G401 (cell line): ENCODE measurements around the gene PPP3CA. TPM values are rescaled to one million over a fixed set of nuclear protein-coding genes. Genes with fewer than 3 reads are reported as not detected.
A peak's percentile ranks its signal among the peaks of the same experiment; 100 is the strongest.
"Not testable (repeated sequence)": the region's sequence is repeated elsewhere in the genome, so short reads cannot be mapped to it uniquely, and the experiment has no call there.

Source experiments
- DNase-seq: peaks from one replicate; pipeline ENCODE4 v3.0.0-alpha.2; 2015; ENCODE audit warnings: low spot score
- in situ Hi-C: cut with HindIII; loops from 2 replicates; pipeline ENCODE4 v1.10.0; 2016; ENCODE audit warnings: low sequenced_read_pairs, mixed read lengths
- total RNA-seq: library from RNA; depleted of rRNA; stranded (reverse); fragments of >200 nt; shearing (Covaris generic); gene quantifications from 2 replicates; pipeline ENCODE4 v1.2.3, GENCODE V29; 2014

The PPP3CA gene
- total RNA-seq, 1 experiment from 2014 or later: 0.75 TPM

- peak; percentile 93 for DNase-seq
Measured at GRCh38 chr4:101191302-101192098, 155.8 kb downstream of the PPP3CA start.

GRCh38 chr4:101190751-101191150 is 156.6 kb downstream of the PPP3CA start:
- in situ Hi-C loops: no loop called here
- DNase-seq: no peak

More at GRCh38 chr4:101191302-101192098, 155.8 kb downstream of the PPP3CA start:
- in situ Hi-C loops: no loop called here

- in situ Hi-C loops: no loop called here
- no peak for DNase-seq
Measured at GRCh38 chr4:101188906-101189305, 158.4 kb downstream of the PPP3CA start.

- in situ Hi-C loops: no loop called here
- DNase-seq: no peak
Measured at GRCh38 chr4:101187841-101188240, 159.5 kb downstream of the PPP3CA start.

GRCh38 chr4:101186567-101187184 is 160.7 kb downstream of the PPP3CA start:
- DNase-seq: no peak
- in situ Hi-C loops: no loop called here

- no peak for DNase-seq
- in situ Hi-C loops: no loop called here
Measured at GRCh38 chr4:101184668-101185067, 162.7 kb downstream of the PPP3CA start.

GRCh38 chr4:101183666-101184373 is 163.5 kb downstream of the PPP3CA start:
- no peak for DNase-seq
- in situ Hi-C loops: no loop called here

GRCh38 chr4:101183221-101183620 is 164.1 kb downstream of the PPP3CA start:
- in situ Hi-C loops: no loop called here
- no peak for DNase-seq

- in situ Hi-C loops, DNase-seq: not testable (repeated sequence)
Measured at GRCh38 chr4:101182688-101183087, 164.6 kb downstream of the PPP3CA start.

- DNase-seq: no peak
- in situ Hi-C loops: no loop called here
Measured at GRCh38 chr4:101178731-101179130, 168.6 kb downstream of the PPP3CA start.

- in situ Hi-C loops: no loop called here
- no peak for DNase-seq
Measured at GRCh38 chr4:101177154-101177553, 170.2 kb downstream of the PPP3CA start.

- in situ Hi-C loops: no loop called here
- DNase-seq: no peak
Measured at GRCh38 chr4:101175896-101176676, 171.2 kb downstream of the PPP3CA start.

GRCh38 chr4:101174679-101175345 is 172.5 kb downstream of the PPP3CA start:
- in situ Hi-C loops: no loop called here

GRCh38 chr4:101172369-101172768 is 175.0 kb downstream of the PPP3CA start:
- no peak for DNase-seq
- in situ Hi-C loops: no loop called here

More at GRCh38 chr4:101174679-101175345, 172.5 kb downstream of the PPP3CA start:
- DNase-seq: no peak

GRCh38 chr4:101171747-101172146 is 175.6 kb downstream of the PPP3CA start:
- in situ Hi-C loops: no loop called here
- no peak for DNase-seq

- in situ Hi-C loops: no loop called here
Measured at GRCh38 chr4:101169044-101170014, 178.0 kb downstream of the PPP3CA start.

GRCh38 chr4:101163936-101164335 is 183.4 kb downstream of the PPP3CA start:
- in situ Hi-C loops: no loop called here
- no peak for DNase-seq

More at GRCh38 chr4:101169044-101170014, 178.0 kb downstream of the PPP3CA start:
- DNase-seq: no peak

GRCh38 chr4:101162990-101163380 is 184.3 kb downstream of the PPP3CA start:
- DNase-seq: no peak
- in situ Hi-C loops: no loop called here
